Skin of body (tissue), 2 donors: ENCODE measurements around the gene DFFA. TPM values are rescaled to one million over a fixed set of nuclear protein-coding genes. Genes with fewer than 3 reads are reported as not detected.
"Not testable (repeated sequence)": the region's sequence is repeated elsewhere in the genome, so short reads cannot be mapped to it uniquely, and the experiment has no call there.

Source experiments
- DNase-seq: peaks from one replicate; lab custom pipeline; 2025; lab: John Stamatoyannopoulos, UW
- total RNA-seq: library from RNA; depleted of rRNA; stranded (reverse); fragments of >200 nt; gene quantifications from one replicate; pipeline ENCODE4 v1.2.3, GENCODE V29; 2014

The DFFA gene
- total RNA-seq, 1 donor from 2014 or later, result 20.6 TPM

- DNase-seq, result peak; percentile 71
Measured at GRCh38 chr1:10430216-10431069, 41.9 kb downstream of the DFFA start, which contains the start of gene CENPS. Gene CENPS (plus strand): TSS chr1:10430433. CDS start chr1:10430518, 85 bp downstream.

- DNase-seq, result no peak
Measured at GRCh38 chr1:10429868-10430215, 42.5 kb downstream of the DFFA start.

- no peak for DNase-seq
Measured at GRCh38 chr1:10428984-10429383, 43.3 kb downstream of the DFFA start.

- DNase-seq, result not testable (repeated sequence)
Measured at GRCh38 chr1:10426535-10426848, 45.8 kb downstream of the DFFA start.

- not testable (repeated sequence) for DNase-seq
Measured at GRCh38 chr1:10425826-10426534, 46.3 kb downstream of the DFFA start.

GRCh38 chr1:10424651-10425050 is 47.7 kb downstream of the DFFA start:
- no peak for DNase-seq

- peak; percentile 50 for DNase-seq
Measured at GRCh38 chr1:10424034-10424433, 48.3 kb downstream of the DFFA start.

- no peak for DNase-seq
Measured at GRCh38 chr1:10421637-10422036, 50.7 kb downstream of the DFFA start.

- DNase-seq, result no peak
Measured at GRCh38 chr1:10419351-10419750, 53.0 kb downstream of the DFFA start.

- not testable (repeated sequence) for DNase-seq
Measured at GRCh38 chr1:10418741-10419140, 53.6 kb downstream of the DFFA start.

- DNase-seq, result not testable (repeated sequence)
Measured at GRCh38 chr1:10415967-10416366, 56.4 kb downstream of the DFFA start.

GRCh38 chr1:10415211-10415930 is 57.0 kb downstream of the DFFA start:
- no peak for DNase-seq

- DNase-seq, result no peak
Measured at GRCh38 chr1:10407201-10407600, 65.1 kb downstream of the DFFA start.

Other genes starting within 250 kb of the DFFA start
- gene PGD, start 73.5 kb downstream of the DFFA start, total RNA-seq, result 59.5 TPM
- gene CENPS, start 42.1 kb downstream of the DFFA start, total RNA-seq, result 4.2 TPM
- 0.49 TPM for gene CORT, start 22.5 kb downstream of the DFFA start, total RNA-seq
- gene PEX14, start 2.4 kb upstream of the DFFA start, total RNA-seq, result 9.6 TPM